Measurements from ENCODE around the gene NACC2.

NACC2 gene

GRCh38 chr9:136010615-136011361, 84.3 kb downstream of the NACC2 start:
- DNase-seq (ENCODE audit: low read depth), result no peak

GRCh38 chr9:136010176-136010575, 84.9 kb downstream of the NACC2 start:
- DNase-seq (ENCODE audit: low read depth), result no peak

GRCh38 chr9:136009516-136009915, 85.6 kb downstream of the NACC2 start:
- no peak for DNase-seq (ENCODE audit: low read depth)

- DNase-seq (ENCODE audit: low read depth), result no peak
These were observed 86.4 kb downstream of the NACC2 start for GRCh38 chr9:136008693-136008997.

- DNase-seq (ENCODE audit: low read depth), result no peak
These were observed 87.0 kb downstream of the NACC2 start for GRCh38 chr9:136007934-136008692.

GRCh38 chr9:136007276-136007933, 87.7 kb downstream of the NACC2 start:
- no peak for DNase-seq (ENCODE audit: low read depth)

- DNase-seq (ENCODE audit: low read depth), result no peak
These were observed 88.9 kb downstream of the NACC2 start for GRCh38 chr9:136006169-136006568.

- no peak for DNase-seq (ENCODE audit: low read depth)
These were observed 90.4 kb downstream of the NACC2 start for GRCh38 chr9:136004712-136005111.

GRCh38 chr9:136004219-136004618, 90.9 kb downstream of the NACC2 start:
- no peak for DNase-seq (ENCODE audit: low read depth)

GRCh38 chr9:136003411-136004218, 91.5 kb downstream of the NACC2 start:
- DNase-seq (ENCODE audit: low read depth), result no peak

GRCh38 chr9:136002881-136003280, 92.2 kb downstream of the NACC2 start:
- DNase-seq (ENCODE audit: low read depth), result no peak

- DNase-seq (ENCODE audit: low read depth), result no peak
These were observed 92.9 kb downstream of the NACC2 start for GRCh38 chr9:136002215-136002614.

GRCh38 chr9:136001231-136001630, 93.9 kb downstream of the NACC2 start:
- no peak for DNase-seq (ENCODE audit: low read depth)

- DNase-seq (ENCODE audit: low read depth), result no peak
These were observed 96.5 kb downstream of the NACC2 start for GRCh38 chr9:135998410-135999071.

GRCh38 chr9:135998016-135998380, 97.1 kb downstream of the NACC2 start:
- DNase-seq (ENCODE audit: low read depth), result no peak

GRCh38 chr9:135997090-135998015, 97.7 kb downstream of the NACC2 start:
- no peak for DNase-seq (ENCODE audit: low read depth)

- DNase-seq (ENCODE audit: low read depth), result no peak
These were observed 99.3 kb downstream of the NACC2 start for GRCh38 chr9:135995816-135996215.

- no peak for DNase-seq (ENCODE audit: low read depth)
These were observed 100.4 kb downstream of the NACC2 start for GRCh38 chr9:135994501-135995192.

- DNase-seq (ENCODE audit: low read depth), result no peak
These were observed 101.2 kb downstream of the NACC2 start for GRCh38 chr9:135993765-135994500.

- DNase-seq (ENCODE audit: low read depth), result no peak
These were observed 101.7 kb downstream of the NACC2 start for GRCh38 chr9:135993409-135993742.
